Measurements from ENCODE around the gene LRRC47.

LRRC47 gene

GRCh38 chr1:3730543-3731247 is 65.6 kb downstream of the LRRC47 start:
- DNase-seq: no peak

GRCh38 chr1:3729594-3730542 is 66.4 kb downstream of the LRRC47 start:
- no peak for DNase-seq
